MCF 10A (cell line): Measurements from ENCODE around the gene ZP4. TPM values are rescaled to one million over a fixed set of nuclear protein-coding genes. Genes with fewer than 3 reads are reported as not detected.

ENCODE experiments used
- BruUV-seq: library from RNA; stranded (reverse); fragments of 400-500 nt; replicated peaks from 2 replicates; lab custom pipeline; 2021; lab: Mats Ljungman, UMichigan
- CTCF ChIA-PET: fragments of 300-600 bp; sonication (Branson Sonifier 250); formaldehyde crosslinking; extraction: SDS; loops from one replicate; lab custom pipeline; 2021; ENCODE audit warnings: antibody characterized with exemption, inconsistent platforms; lab: Yijun Ruan, JAX
- POLR2A ChIA-PET: fragments of 300-600, 350-650 bp; sonication (Branson Sonifier 250); formaldehyde crosslinking; extraction: SDS; loops from one replicate; lab custom pipeline; 2020; ENCODE audit warnings: antibody characterized with exemption, inconsistent platforms; lab: Yijun Ruan, JAX
- DNase-seq: peaks from one replicate; pipeline ENCODE4 v3.0.0-alpha.2; 2018; ENCODE audit not compliant: unreplicated experiment
- H3K27ac Mint-ChIP-seq: one replicate; pipeline ENCODE4 v1.8.0; 2022; ENCODE audit warnings: mild to moderate bottlenecking, low read depth, mixed read lengths; ENCODE audit not compliant: unreplicated experiment
- H3K27me3 Mint-ChIP-seq: one replicate; pipeline ENCODE4 v1.8.0; 2022; ENCODE audit warnings: mixed read lengths; ENCODE audit not compliant: insufficient read depth, unreplicated experiment
- H3K36me3 Mint-ChIP-seq: one replicate; pipeline ENCODE4 v1.8.0; 2022; ENCODE audit warnings: mild to moderate bottlenecking, moderate library complexity, mixed read lengths; ENCODE audit not compliant: insufficient read depth, unreplicated experiment
- H3K4me1 Mint-ChIP-seq: one replicate; pipeline ENCODE4 v1.8.0; 2022; ENCODE audit warnings: mixed read lengths; ENCODE audit not compliant: insufficient read depth, unreplicated experiment
- H3K4me3 Mint-ChIP-seq: one replicate; pipeline ENCODE4 v1.8.0; 2022; ENCODE audit warnings: mild to moderate bottlenecking, moderate library complexity, mixed read lengths; ENCODE audit not compliant: unreplicated experiment
- H3K9me3 Mint-ChIP-seq: one replicate; pipeline ENCODE4 v1.8.0; 2022; ENCODE audit warnings: mixed read lengths; ENCODE audit not compliant: unreplicated experiment
- intact Hi-C: fragments of 100-400 bp; cut with micrococcal nuclease; formaldehyde crosslinking; loops from 2 replicates; pipeline ENCODE4 v1.14.1; 2022
- total RNA-seq: library from RNA; stranded (reverse); gene quantifications from 2 replicates; pipeline ENCODE4 v1.2.3, GENCODE V29; 2022
- TF ChIP-seq, protein P1 (sequence below): fragments of 200-600 bp; IDR thresholded peaks from one replicate; pipeline ENCODE4 v1.8.0; 2022; ENCODE audit warnings: antibody characterized with exemption, mild to moderate bottlenecking; ENCODE audit not compliant: unreplicated experiment

Gene ZP4
- total RNA-seq, 1 experiment from 2014 or later = not detected

DNA sequence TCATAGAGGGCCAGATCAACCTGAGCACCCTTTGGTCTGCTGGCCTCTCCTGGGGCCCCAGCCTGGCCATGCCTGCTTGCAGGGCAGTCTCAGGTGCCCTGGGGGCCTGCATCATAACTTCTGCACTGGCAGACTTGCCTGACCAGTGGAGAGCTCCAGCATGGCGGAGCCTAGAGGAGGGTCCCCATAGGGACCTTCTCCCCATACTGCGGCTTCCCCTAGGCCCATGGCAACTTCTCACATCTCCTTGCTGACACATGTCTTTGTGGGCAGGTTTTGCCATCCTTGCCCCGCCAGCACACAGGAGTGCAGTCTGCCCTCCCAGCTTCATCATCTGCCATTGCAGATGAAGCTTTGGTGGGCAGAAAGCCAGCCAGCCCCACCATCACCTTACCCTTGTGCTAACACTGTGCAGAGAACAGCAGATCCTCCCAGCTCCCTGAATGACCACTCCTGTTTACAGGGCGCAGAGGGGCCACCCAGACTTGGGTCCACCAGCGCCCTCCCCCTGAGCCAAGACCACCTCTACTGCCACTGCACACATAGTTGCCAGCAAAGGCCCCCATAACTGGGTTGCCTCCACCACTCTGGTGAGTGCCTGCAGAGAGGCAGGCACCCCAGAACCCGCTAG, 51.7 kb downstream of the ZP4 start:
- H3K36me3 Mint-ChIP-seq = peaks cover 5% of the 10 kb centered on the region
- H3K4me1 Mint-ChIP-seq = no peaks in the 10 kb centered on the region
- CTCF ChIA-PET = interaction anchor here (0.6 to 8.9 kb wide), 9 partner anchors 12 to 613 kb away, joined by 3 to 79 read pairs (median 4); no protein-coding TSS in a partner anchor
- POLR2A ChIA-PET = interaction anchor here (2.9 kb wide), 1 partner anchor 13 kb away, joined by 13 read pairs; no protein-coding TSS in a partner anchor
- intact Hi-C loops = no loop called here
- no peak overlapping the region for H3K27ac Mint-ChIP-seq
- no peak for DNase-seq
- TF ChIP-seq, protein P1, sequence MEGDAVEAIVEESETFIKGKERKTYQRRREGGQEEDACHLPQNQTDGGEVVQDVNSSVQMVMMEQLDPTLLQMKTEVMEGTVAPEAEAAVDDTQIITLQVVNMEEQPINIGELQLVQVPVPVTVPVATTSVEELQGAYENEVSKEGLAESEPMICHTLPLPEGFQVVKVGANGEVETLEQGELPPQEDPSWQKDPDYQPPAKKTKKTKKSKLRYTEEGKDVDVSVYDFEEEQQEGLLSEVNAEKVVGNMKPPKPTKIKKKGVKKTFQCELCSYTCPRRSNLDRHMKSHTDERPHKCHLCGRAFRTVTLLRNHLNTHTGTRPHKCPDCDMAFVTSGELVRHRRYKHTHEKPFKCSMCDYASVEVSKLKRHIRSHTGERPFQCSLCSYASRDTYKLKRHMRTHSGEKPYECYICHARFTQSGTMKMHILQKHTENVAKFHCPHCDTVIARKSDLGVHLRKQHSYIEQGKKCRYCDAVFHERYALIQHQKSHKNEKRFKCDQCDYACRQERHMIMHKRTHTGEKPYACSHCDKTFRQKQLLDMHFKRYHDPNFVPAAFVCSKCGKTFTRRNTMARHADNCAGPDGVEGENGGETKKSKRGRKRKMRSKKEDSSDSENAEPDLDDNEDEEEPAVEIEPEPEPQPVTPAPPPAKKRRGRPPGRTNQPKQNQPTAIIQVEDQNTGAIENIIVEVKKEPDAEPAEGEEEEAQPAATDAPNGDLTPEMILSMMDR = no peak
- H3K9me3 Mint-ChIP-seq = no peaks in the 10 kb centered on the region
- H3K4me3 Mint-ChIP-seq = no peak overlapping the region
- no peaks in the 10 kb centered on the region for H3K27me3 Mint-ChIP-seq
- BruUV-seq = no TSS peak

- Mint-ChIP-seq H3K27ac (no peak overlapping the region), H3K27me3 (no peaks in the 10 kb centered on the region), H3K36me3 (peaks cover 5% of the 10 kb centered on the region), H3K4me3 (no peak overlapping the region), H3K9me3 (no peaks in the 10 kb centered on the region), H3K4me1 (no peaks in the 10 kb centered on the region)
- DNase-seq = no peak
- TF ChIP-seq, protein P1 = no peak
- no TSS peak for BruUV-seq
- POLR2A ChIA-PET = interaction anchor here (0.7 to 2.9 kb wide), 2 partner anchors 14 to 86 kb away, joined by 3 to 13 read pairs; no protein-coding TSS in a partner anchor
- intact Hi-C loops = no loop called here
- CTCF ChIA-PET = interaction anchor here (0.6 to 8.9 kb wide), 7 partner anchors 12 to 161 kb away, joined by 3 to 79 read pairs (median 4); no protein-coding TSS in a partner anchor
These were observed 52.4 kb downstream of the ZP4 start for GRCh38 chr1:237838320-237838719.

DNA sequence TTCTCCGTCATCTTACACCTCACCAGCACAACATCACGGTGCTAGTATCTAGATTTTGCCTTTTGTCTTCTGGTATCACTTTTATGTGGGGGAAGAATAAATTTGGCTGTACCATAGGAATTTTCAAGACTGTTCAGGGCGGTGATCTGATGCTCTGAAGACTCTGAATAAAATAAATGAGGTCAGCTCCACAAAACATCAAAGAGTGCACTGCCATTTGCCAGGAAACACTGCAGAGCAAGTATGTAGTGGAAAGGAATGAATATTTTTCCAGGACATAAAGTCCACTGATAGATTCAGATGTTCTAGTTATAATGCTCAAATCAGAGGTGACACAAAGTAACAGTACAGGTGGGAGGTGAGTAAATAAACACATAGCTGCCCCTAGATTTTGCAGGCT, 56.3 kb downstream of the ZP4 start:
- TF ChIP-seq, protein P1 = no peak
- BruUV-seq = no TSS peak
- Mint-ChIP-seq H3K4me3 (no peak overlapping the region), H3K9me3 (no peaks in the 10 kb centered on the region), H3K27me3 (no peaks in the 10 kb centered on the region), H3K4me1 (no peaks in the 10 kb centered on the region), H3K36me3 (peaks cover 5% of the 10 kb centered on the region), H3K27ac (no peak overlapping the region)
- CTCF ChIA-PET = interaction anchor here (0.6 to 10.1 kb wide), 7 partner anchors 14 to 1116 kb away, joined by 3 to 56 read pairs (median 4); no protein-coding TSS in a partner anchor
- POLR2A ChIA-PET = interaction anchor here (0.5 to 1.7 kb wide), 4 partner anchors 10 to 1124 kb away, joined by 3 to 4 read pairs (median 3); no protein-coding TSS in a partner anchor
- intact Hi-C loops = no loop called here
- no peak for DNase-seq

DNA sequence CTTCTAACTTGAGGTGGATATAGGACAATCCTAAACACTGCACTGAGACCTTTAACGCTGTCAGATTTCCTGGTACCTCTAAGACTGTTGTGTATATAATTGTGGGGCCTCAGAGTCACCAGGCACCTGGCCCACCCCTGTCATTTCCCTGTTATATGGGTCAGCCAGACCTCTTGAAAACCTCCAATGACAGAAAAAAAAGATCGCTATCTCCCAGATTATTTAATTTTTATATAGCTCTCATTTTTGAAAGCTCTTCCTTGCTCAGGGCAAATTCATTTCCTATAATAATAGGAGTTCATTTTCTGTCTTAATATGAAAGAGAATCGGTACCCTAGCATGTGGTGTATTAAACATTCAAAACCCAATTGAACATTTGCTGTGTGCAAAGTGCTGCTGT, 56.7 kb downstream of the ZP4 start:
- no peak for DNase-seq
- H3K36me3 Mint-ChIP-seq = peaks cover under 1% of the 10 kb centered on the region
- H3K4me3 Mint-ChIP-seq = no peak overlapping the region
- no TSS peak for BruUV-seq
- H3K4me1 Mint-ChIP-seq = no peaks in the 10 kb centered on the region
- TF ChIP-seq, protein P1 = no peak
- no peaks in the 10 kb centered on the region for H3K9me3 Mint-ChIP-seq
- intact Hi-C loops = no loop called here
- H3K27me3 Mint-ChIP-seq = no peaks in the 10 kb centered on the region
- ChIA-PET POLR2A (interaction anchor here (0.7 to 1.7 kb wide), 3 partner anchors 23 to 1124 kb away, joined by 3 to 4 read pairs (median 3); no protein-coding TSS in a partner anchor), CTCF (interaction anchor here (0.6 to 10.1 kb wide), 8 partner anchors 14 to 1117 kb away, joined by 3 to 56 read pairs (median 4); no protein-coding TSS in a partner anchor)
- no peak overlapping the region for H3K27ac Mint-ChIP-seq
